GM23338 (cell line): ENCODE results near the gene FAM53B.

Experiments
- EZH2 ChIP-seq: fragments of 200-600 bp; sonication (generic); IDR thresholded peaks from one replicate; pipeline ENCODE4 v1.8.0; 2017; ENCODE audit warnings: antibody characterized with exemption, mild to moderate bottlenecking, low read depth; ENCODE audit not compliant: unreplicated experiment
- EZH2phosphoT487 ChIP-seq: fragments of 200-600 bp; sonication (generic); IDR thresholded peaks from one replicate; pipeline ENCODE4 v1.8.1; 2018; ENCODE audit warnings: antibody characterized with exemption; ENCODE audit not compliant: unreplicated experiment
- REST ChIP-seq: IDR thresholded peaks from one replicate; pipeline ENCODE4 v1.6.1; 2018; ENCODE audit warnings: antibody characterized with exemption; ENCODE audit not compliant: unreplicated experiment

GRCh38 chr10:124701435-124701834 is 42.7 kb downstream of the FAM53B start:
- TF ChIP-seq EZH2 (no peak), EZH2phosphoT487 (no peak), REST (no peak)
